Uterus (tissue), 2 donors: ENCODE measurements around the gene OPRL1.

Source experiments
- POLR2A ChIP-seq, 2 donors: fragments of 450-650 bp; IDR thresholded peaks; one replicate each; pipeline ENCODE4 v1.6.1; 2016; ENCODE audit warnings: antibody characterized with exemption in 2 of 2, mild to moderate bottlenecking in 1 of 2, moderate library complexity in 1 of 2
- TF ChIP-seq, protein P1 (sequence below), 4 experiments: fragments of 200-600 bp in 2 of 4; fragments of 450-650 bp in 2 of 4; sonication (generic) in 2 of 4; IDR thresholded peaks; one replicate each; pipeline ENCODE4 v1.5.1; 2016 to 2019; ENCODE audit warnings: antibody characterized with exemption in 4 of 4, mild to moderate bottlenecking in 2 of 4, moderate library complexity in 1 of 4

DNA sequence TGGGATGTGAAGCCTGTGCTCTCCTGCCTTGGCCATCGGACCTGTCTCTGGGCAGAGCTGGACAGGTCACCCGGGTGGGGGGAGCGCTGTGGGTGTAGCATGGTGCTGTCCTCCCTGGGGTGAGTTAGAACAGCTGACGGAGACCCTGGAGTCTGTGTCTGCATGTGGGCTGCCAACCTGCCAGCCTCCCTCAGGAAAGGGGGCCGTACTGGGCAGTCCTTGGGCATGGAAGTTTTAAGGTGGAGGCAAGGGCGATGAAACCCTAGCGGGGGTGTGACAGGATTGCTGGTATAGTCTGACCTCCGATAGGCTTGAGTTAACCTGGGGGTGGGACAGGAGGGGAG, 32.9 kb upstream of the OPRL1 start:
- TF ChIP-seq, protein P1, sequence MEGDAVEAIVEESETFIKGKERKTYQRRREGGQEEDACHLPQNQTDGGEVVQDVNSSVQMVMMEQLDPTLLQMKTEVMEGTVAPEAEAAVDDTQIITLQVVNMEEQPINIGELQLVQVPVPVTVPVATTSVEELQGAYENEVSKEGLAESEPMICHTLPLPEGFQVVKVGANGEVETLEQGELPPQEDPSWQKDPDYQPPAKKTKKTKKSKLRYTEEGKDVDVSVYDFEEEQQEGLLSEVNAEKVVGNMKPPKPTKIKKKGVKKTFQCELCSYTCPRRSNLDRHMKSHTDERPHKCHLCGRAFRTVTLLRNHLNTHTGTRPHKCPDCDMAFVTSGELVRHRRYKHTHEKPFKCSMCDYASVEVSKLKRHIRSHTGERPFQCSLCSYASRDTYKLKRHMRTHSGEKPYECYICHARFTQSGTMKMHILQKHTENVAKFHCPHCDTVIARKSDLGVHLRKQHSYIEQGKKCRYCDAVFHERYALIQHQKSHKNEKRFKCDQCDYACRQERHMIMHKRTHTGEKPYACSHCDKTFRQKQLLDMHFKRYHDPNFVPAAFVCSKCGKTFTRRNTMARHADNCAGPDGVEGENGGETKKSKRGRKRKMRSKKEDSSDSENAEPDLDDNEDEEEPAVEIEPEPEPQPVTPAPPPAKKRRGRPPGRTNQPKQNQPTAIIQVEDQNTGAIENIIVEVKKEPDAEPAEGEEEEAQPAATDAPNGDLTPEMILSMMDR (IDR thresholded peaks at IDR 0.05): no peak
- no peak for TF ChIP-seq POLR2A (IDR thresholded peaks at IDR 0.05)
